Muscle layer of colon (tissue), 2 donors: ENCODE measurements around the gene CTH.
"Not testable (repeated sequence)": the region's sequence is repeated elsewhere in the genome, so short reads cannot be mapped to it uniquely, and the experiment has no call there.

Experiments
- H3K27ac ChIP-seq: one replicate; pipeline ENCODE4 v1.7.0; 2013; ENCODE audit warnings: low read depth, mild to moderate bottlenecking, low read length, moderate library complexity
- H3K27me3 ChIP-seq, 2 donors: one replicate each; pipeline ENCODE4 v1.7.0; 2013; ENCODE audit warnings: low read length in 2 of 2, mild to moderate bottlenecking in 2 of 2; ENCODE audit not compliant: insufficient read depth in 2 of 2, control insufficient read depth in 1 of 2
- H3K36me3 ChIP-seq: one replicate; pipeline ENCODE4 v1.7.0; 2013; ENCODE audit warnings: mild to moderate bottlenecking, low read length; ENCODE audit not compliant: insufficient read depth
- H3K4me1 ChIP-seq: one replicate; pipeline ENCODE4 v1.7.0; 2013; ENCODE audit warnings: mild to moderate bottlenecking, low read length; ENCODE audit not compliant: insufficient read depth
- H3K4me3 ChIP-seq, 2 donors: one replicate each; pipeline ENCODE4 v1.7.0; 2013; ENCODE audit warnings: low read length in 2 of 2, low read depth in 1 of 2, mild to moderate bottlenecking in 1 of 2, moderate library complexity in 1 of 2
- H3K9ac ChIP-seq: one replicate; pipeline ENCODE4 v1.7.0; 2013; ENCODE audit warnings: low read length
- H3K9me3 ChIP-seq: one replicate; pipeline ENCODE4 v1.7.0; 2013; ENCODE audit warnings: mild to moderate bottlenecking, low read length
- donor health status: abdominal sarcoma.
- donor health status: Adenocarcinoma of cecum.

Gene CTH

DNA sequence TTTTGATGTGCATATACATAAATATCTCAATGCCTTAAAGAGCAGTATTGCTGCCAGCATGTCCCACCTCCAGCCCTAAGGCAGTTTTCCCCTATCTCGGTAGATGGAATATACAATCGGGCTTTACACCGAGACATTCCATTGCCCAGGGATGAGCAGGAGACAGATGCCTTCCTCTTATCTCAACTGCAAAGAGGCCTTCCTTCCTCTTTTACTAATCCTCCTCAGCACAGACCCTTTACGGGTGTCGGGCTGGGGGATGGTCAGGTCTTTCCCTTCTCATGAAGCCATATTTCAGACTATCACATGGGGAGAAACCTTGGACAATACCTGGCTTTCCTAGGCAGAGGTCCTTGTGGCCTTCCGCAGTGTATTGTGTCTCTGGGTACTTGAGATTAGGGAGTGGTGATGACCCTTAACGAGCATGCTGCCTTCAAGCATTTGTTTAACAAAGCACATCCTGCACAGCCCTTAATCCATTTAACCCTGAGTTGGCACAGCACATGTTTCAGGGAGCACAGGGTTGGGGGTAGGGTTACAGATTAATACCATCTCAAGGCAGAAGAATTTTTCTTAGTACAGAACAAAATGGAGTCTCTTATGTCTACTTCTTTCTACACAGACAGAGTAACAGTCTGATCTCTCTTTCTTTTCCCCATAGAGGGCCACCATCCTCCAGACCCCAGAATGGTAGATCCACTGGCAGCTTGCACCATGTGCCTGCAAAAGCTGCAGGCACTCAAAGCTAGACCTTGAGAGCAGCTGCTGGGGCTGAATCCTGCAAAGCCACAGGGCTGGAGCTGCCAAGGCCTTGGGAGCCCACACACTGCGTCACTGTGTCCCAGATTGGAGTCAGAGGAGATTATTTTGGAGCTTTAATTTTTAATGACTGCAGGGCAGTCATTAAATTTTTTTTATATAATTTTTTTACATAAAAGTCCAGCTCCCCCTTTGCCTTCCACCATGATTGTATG is 50.0 kb downstream of the CTH start:
- not testable (repeated sequence) for H3K9me3 ChIP-seq, H3K4me1 ChIP-seq, H3K4me3 ChIP-seq, H3K27ac ChIP-seq, H3K36me3 ChIP-seq, H3K27me3 ChIP-seq, H3K9ac ChIP-seq

DNA sequence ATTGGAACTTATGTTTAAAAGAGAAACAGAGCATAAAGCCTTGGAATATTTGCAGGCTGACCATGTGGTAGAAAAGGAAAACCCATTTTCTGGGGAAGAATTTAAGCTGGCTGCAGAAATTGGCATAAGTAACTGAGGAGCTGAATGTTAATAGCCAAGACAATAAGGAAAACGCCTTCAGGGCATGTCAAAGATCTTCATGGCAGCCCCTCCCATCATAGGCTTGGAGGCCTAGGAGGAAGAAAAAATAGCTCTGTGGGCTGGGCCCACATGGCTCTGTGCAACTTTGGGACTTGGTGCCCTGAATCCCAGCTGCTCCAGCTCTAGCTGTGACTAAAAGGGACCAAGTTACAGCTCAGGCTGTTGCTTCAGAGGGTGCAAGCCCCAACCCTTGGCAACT is 51.5 kb downstream of the CTH start:
- no peak overlapping the region for H3K9ac ChIP-seq
- H3K4me1 ChIP-seq: no peaks in the 10 kb centered on the region
- no peak overlapping the region for H3K27ac ChIP-seq
- no peaks in the 10 kb centered on the region for H3K27me3 ChIP-seq
- H3K9me3 ChIP-seq: no peaks in the 10 kb centered on the region
- H3K36me3 ChIP-seq: no peaks in the 10 kb centered on the region
- no peak overlapping the region for H3K4me3 ChIP-seq

DNA sequence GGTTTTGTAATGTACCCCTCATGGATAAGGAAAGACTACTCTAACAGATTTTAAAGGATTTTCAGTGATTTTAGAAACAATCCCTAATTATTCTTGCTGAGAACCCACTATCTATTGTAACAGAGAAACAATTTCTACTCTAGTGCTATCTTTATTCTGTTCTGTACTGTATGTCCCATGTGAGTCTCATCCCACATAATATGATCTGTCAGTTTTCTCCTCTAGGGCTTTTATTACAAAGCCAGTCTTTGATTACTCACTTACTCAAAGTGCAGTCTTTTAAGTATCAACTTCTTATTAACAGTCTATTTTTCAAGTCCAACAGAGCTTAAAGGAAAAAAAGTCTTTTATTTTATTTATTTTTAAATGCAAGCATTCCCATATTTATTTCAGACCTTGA is 54.8 kb downstream of the CTH start:
- Histone ChIP-seq H3K36me3 (no peaks in the 10 kb centered on the region), H3K9ac (no peak overlapping the region), H3K27ac (no peak overlapping the region), H3K27me3 (no peaks in the 10 kb centered on the region), H3K9me3 (no peaks in the 10 kb centered on the region), H3K4me1 (no peaks in the 10 kb centered on the region), H3K4me3 (no peak overlapping the region)

DNA sequence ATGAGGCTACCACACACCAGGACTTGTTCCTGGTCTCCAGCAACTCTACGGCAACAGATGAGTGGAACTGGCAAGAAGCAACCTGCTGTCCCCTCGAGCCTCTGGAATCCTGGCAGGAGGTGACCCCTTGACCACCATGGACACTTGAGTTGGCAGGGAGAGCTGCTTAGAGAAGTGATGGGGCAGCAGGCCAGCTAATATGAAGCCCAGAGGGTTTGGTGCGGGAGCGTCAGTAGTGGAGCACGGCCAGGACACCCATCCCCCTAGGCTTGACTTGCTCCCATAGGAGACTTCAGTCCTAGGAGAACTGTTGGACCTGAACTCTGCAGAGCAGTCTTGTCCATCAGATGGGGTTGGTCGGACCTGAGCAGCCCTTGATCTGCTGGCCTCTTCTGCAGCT is 56.5 kb downstream of the CTH start:
- Histone ChIP-seq H3K36me3 (no peaks in the 10 kb centered on the region), H3K9ac (no peak overlapping the region), H3K4me1 (no peaks in the 10 kb centered on the region), H3K27ac (no peak overlapping the region), H3K9me3 (no peaks in the 10 kb centered on the region), H3K4me3 (no peak overlapping the region), H3K27me3 (no peaks in the 10 kb centered on the region)

DNA sequence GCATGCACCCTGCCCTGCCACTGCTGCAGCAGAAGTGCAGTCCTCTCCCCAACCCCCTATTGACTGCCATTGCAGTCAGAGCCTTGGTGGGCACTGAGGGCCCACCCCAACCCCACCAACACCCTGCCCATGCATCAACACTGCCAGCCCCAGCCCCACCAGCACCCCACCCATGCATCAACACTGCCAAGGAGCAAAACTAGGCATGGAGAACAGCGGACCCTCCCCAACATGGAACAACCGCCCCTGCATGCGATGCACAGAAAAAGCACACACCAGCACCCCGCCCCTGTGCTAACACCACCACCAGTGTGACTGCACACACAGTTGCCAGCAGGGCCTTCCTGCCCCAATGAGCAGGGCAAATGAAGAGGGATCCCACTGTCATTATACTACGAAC is 57.1 kb downstream of the CTH start:
- Histone ChIP-seq H3K9ac (no peak overlapping the region), H3K9me3 (no peaks in the 10 kb centered on the region), H3K36me3 (no peaks in the 10 kb centered on the region), H3K27me3 (no peaks in the 10 kb centered on the region), H3K27ac (no peak overlapping the region), H3K4me3 (no peak overlapping the region), H3K4me1 (no peaks in the 10 kb centered on the region)

DNA sequence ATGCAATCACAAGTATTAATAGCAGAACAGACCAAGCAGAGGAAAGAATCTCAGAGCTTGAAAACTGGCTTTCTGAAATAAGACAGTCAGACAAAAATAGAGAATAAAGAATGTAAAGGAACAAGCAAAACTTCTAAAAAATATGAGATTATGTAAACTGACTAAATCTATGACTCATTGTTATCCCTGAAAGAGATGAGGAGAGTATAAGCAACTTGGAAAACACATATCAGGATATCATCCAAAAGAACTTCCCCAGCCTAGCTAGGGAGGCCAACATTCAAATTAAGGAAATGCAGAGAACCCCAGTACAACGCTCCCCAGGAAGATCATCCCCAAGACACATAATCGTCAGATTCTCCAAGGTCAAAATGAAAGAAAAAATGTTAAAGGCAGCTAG is 58.1 kb downstream of the CTH start:
- not testable (repeated sequence) for H3K4me3 ChIP-seq, H3K36me3 ChIP-seq, H3K9me3 ChIP-seq, H3K4me1 ChIP-seq, H3K27ac ChIP-seq, H3K9ac ChIP-seq, H3K27me3 ChIP-seq

DNA sequence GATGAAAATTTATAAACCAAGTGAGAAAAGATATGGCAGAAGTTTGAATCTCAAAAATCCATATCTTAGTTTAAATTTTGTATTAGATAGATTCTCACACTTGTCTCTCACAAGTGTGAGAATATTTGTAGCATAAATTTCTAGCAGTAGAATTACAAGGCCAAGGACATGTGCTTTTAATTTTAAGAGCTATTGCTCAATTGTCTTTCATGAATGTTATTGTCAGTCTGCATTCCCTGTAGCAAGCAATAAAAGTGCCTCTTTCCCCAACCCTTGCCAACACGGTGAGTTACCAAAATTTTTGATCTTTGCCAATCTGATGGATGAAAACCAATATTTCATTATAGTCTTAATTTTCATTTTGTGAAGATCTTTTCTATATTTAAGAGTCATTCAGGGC is 64.0 kb downstream of the CTH start:
- H3K4me3 ChIP-seq: no peak overlapping the region
- H3K4me1 ChIP-seq: no peaks in the 10 kb centered on the region
- no peak overlapping the region for H3K27ac ChIP-seq
- H3K9ac ChIP-seq: no peak overlapping the region
- H3K36me3 ChIP-seq: no peaks in the 10 kb centered on the region
- no peaks in the 10 kb centered on the region for H3K9me3 ChIP-seq
- no peaks in the 10 kb centered on the region for H3K27me3 ChIP-seq

DNA sequence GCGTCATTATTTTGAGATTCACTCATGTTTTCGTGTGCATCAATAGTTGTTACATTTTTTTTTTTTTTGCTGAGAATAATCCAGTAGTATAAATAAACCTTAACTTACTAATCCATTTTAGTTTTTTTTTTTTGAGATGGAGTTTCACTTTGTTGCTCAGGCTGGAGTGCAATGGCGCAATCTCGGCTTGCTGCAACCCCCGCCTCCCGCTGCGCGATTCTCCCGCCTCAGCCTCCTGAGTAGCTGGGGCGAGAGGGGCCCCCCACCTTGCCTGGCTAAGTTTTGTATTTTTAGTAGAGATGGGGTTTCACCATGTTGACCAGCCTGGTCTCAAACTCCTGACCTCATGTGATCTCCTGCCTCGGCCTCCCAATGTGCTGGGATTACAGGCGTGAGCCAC is 66.0 kb downstream of the CTH start:
- H3K27me3 ChIP-seq: peaks cover 0 to 3% of the 10 kb centered on the region in 2 donors
- no peak overlapping the region for H3K9ac ChIP-seq
- H3K4me1 ChIP-seq: no peaks in the 10 kb centered on the region
- no peak overlapping the region for H3K27ac ChIP-seq
- no peak overlapping the region for H3K4me3 ChIP-seq
- no peaks in the 10 kb centered on the region for H3K9me3 ChIP-seq
- no peaks in the 10 kb centered on the region for H3K36me3 ChIP-seq

DNA sequence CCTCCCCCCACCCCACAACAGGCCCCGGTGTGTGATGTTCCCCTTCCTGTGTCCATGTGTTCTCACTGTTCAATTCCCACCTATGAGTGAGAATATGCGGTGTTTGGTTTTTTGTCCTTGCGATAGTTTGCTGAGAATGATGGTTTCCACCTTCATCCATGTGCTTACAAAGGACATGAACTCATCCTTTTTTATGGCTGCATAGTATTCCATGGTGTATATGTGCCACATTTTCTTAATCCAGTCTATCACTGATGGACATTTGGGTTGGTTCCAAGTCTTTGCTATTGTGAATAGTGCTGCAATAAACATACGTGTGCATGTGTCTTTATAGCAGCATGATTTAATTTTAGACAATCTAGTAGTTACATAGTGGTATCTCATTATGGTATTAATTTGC is 66.8 kb downstream of the CTH start:
- not testable (repeated sequence) for H3K9me3 ChIP-seq, H3K9ac ChIP-seq, H3K27me3 ChIP-seq, H3K36me3 ChIP-seq, H3K4me3 ChIP-seq, H3K4me1 ChIP-seq, H3K27ac ChIP-seq

DNA sequence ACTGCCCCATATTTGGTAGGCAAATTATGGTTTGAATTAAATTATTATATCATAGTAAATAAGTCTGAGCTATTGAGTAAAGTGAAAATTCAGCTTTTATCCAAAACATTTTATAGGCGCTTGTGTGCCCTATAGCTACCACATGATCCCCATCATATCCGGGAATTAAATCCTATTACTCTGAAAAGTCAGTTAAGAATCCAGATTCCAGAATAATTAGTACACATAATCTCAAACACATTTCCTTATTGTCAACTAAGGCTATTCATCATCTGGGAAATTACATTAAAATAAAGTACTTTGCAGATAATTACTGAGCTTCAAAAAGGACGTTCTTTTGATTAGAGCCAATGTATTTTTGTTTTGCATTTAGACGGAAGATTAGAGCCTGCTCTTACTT is 72.3 kb downstream of the CTH start:
- no peaks in the 10 kb centered on the region for H3K4me1 ChIP-seq
- no peak overlapping the region for H3K9ac ChIP-seq
- no peak overlapping the region for H3K27ac ChIP-seq
- no peaks in the 10 kb centered on the region for H3K36me3 ChIP-seq
- H3K9me3 ChIP-seq: no peaks in the 10 kb centered on the region
- H3K27me3 ChIP-seq: peaks cover 0 to 4% of the 10 kb centered on the region in 2 donors
- H3K4me3 ChIP-seq: no peak overlapping the region

DNA sequence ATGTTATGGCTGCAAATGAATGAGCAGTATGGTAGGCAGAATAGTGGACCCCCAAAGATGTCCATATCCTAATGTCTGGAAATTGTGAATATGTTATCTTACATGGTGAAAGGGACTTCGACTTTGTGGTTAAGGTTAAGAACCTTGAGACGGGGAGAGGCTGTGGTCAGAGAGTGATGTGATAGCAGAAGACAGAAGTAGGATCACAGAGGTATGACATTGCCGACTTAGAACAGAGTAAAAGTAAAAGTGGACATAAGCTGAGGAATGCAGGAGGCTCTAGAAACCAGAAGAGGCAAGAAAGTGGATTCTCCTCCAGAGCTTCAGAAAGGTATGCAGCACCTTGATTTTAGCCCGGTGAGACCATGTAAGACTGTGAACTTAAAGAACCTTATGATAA is 74.6 kb downstream of the CTH start:
- no peak overlapping the region for H3K9ac ChIP-seq
- no peak overlapping the region for H3K4me3 ChIP-seq
- H3K27me3 ChIP-seq: peaks cover 0 to 4% of the 10 kb centered on the region in 2 donors
- H3K27ac ChIP-seq: no peak overlapping the region
- no peaks in the 10 kb centered on the region for H3K36me3 ChIP-seq
- no peaks in the 10 kb centered on the region for H3K4me1 ChIP-seq
- no peaks in the 10 kb centered on the region for H3K9me3 ChIP-seq
